Measurements from ENCODE around the gene CHST4.
"Not testable (repeated sequence)": the region's sequence is repeated elsewhere in the genome, so short reads cannot be mapped to it uniquely, and the experiment has no call there.

The CHST4 gene

GRCh38 chr16:71570144-71570543 is 43.9 kb downstream of the CHST4 start:
- DNase-seq (ENCODE audit: low read depth): no peak

- no peak for DNase-seq (ENCODE audit: low read depth)
Measured at GRCh38 chr16:71572497-71573116, 46.4 kb downstream of the CHST4 start.

GRCh38 chr16:71573387-71574094 is 47.3 kb downstream of the CHST4 start:
- no peak for DNase-seq (ENCODE audit: low read depth)

GRCh38 chr16:71574702-71575101 is 48.5 kb downstream of the CHST4 start:
- DNase-seq (ENCODE audit: low read depth): no peak

- no peak for DNase-seq (ENCODE audit: low read depth)
Measured at GRCh38 chr16:71576971-71577370, 50.7 kb downstream of the CHST4 start, which contains the start of gene TAT. TSS of gene TAT (minus strand) at chr16:71577092. CDS start at chr16:71576415, 677 bp downstream.

GRCh38 chr16:71582553-71582848 is 56.3 kb downstream of the CHST4 start:
- not testable (repeated sequence) for DNase-seq (ENCODE audit: low read depth)

GRCh38 chr16:71584543-71585317 is 58.5 kb downstream of the CHST4 start:
- no peak for DNase-seq (ENCODE audit: low read depth)

- DNase-seq (ENCODE audit: low read depth): no peak
Measured at GRCh38 chr16:71585318-71585703, 59.1 kb downstream of the CHST4 start.
